HG02798 (cell line): ENCODE results near the gene UBR1.
"Not testable (repeated sequence)": the region's sequence is repeated elsewhere in the genome, so short reads cannot be mapped to it uniquely, and the experiment has no call there.

Experiments used
- ATAC-seq: cut with Tn5 transposase; IDR thresholded peaks from one replicate; pipeline ENCODE4 v1.9.1; 2021; ENCODE audit warnings: mild to moderate bottlenecking; ENCODE audit not compliant: unreplicated experiment, poor library complexity

UBR1 gene

DNA sequence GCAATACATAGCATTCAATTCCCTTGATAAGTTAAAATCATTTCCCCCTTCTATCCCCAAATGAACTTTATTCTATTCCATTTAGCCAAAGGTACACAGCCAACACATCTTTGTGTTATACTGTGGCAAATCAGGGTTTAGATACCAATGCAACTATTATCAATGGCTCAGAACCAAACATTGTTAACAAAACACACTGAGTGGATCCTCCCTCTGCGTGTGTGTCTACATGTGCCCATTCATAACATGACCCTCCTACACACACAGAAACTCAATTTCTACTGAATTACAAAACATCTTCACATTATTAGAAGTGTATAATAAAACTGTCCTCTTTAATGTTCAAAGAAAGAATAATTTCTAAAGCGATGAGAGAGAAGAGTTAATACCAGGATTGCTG lies 186.5 kb downstream of the UBR1 start:
- ATAC-seq = no peak

GRCh38 chr15:42918047-42918446 lies 187.8 kb downstream of the UBR1 start:
- no peak for ATAC-seq

- no peak for ATAC-seq
These were observed 190.1 kb downstream of the UBR1 start for GRCh38 chr15:42915654-42916315.

GRCh38 chr15:42914728-42915497 lies 190.9 kb downstream of the UBR1 start:
- no peak for ATAC-seq

GRCh38 chr15:42911058-42911592 lies 194.7 kb downstream of the UBR1 start:
- ATAC-seq = no peak

- no peak for ATAC-seq
These were observed 197.3 kb downstream of the UBR1 start for GRCh38 chr15:42908538-42908937.

DNA sequence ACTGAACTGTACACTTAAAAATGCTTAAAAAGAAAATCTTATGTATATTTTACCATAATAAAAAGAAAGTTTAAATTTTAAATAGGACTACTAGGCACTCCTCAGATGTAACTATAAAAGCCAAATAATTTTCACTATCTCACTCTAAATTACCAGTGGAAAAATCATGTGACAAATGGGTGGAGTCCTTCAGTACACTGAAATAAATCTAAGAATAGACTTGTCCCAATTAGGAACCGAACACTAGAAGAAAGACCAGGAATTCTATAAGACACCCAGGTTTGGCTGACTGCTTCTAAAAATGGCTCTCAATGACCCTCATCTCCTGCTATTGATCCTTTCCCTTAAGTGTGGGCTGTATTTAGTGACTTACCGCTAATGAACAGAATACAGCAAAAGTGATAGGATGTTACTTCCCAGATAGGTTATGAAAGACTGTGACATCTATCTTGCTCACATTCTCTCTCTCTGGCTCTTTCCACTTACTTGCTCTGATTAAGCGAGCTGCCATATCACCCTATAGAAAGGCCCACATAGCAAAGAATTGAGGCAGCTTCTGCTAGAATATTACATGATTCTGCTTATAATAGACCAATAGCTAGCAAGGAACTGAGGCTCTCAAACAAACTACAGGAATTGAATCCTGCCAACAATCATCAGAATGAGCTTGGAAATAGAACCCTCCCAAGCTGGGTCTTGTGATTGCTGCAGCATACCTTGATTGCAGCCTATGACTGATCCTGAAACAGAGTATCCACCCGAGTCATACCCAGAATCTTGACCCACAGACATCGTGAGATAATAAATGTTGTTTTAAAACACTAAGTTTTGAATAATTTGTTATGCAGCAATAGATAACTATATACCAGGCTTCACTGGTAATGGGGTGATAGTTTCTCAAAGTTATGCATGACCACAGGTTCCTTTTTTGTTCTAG lies 202.2 kb downstream of the UBR1 start:
- no peak for ATAC-seq

DNA sequence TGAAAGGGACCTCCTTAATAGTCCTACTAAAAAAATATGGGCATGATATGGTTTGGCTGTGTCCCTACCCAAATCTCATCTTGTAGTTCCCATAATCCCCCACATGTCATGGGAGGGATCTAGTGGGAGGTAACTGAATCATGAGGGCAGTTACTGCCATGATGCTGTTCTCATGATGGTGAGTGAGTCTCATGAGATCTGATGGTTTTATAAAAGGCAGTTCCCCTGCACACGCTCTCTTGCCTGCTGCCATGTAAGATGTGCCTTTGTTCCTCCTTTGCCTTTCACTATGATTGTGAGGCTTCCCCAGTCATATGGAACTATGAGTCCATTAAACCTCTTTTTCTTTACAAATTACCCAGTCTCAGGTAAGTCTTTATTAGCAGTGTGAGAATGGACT lies 211.9 kb downstream of the UBR1 start:
- ATAC-seq = not testable (repeated sequence)
